Stimulated activated CD8-positive, alpha-beta memory T cell treated with anti-CD3 and anti-CD28 coated beads, Interleukin-12 subunit alpha, Interleukin-12 subunit beta, amount 100 ng/mL, for 1 hour (primary cell): ENCODE results near the gene ALPL.

Experiments used
- DNase-seq: peaks from one replicate; pipeline ENCODE4 v3.0.0-alpha.2; 2020; ENCODE audit warnings: low read depth

The ALPL gene

GRCh38 chr1:21530368-21531016, 21.3 kb downstream of the ALPL start:
- DNase-seq = no peak

- no peak for DNase-seq
These were observed 22.0 kb downstream of the ALPL start for GRCh38 chr1:21531241-21531640.

GRCh38 chr1:21532496-21532895, 23.3 kb downstream of the ALPL start:
- no peak for DNase-seq

GRCh38 chr1:21532992-21533534, 23.8 kb downstream of the ALPL start:
- DNase-seq = no peak

- no peak for DNase-seq
These were observed 24.9 kb downstream of the ALPL start for GRCh38 chr1:21534146-21534545.

- no peak for DNase-seq
These were observed 25.6 kb downstream of the ALPL start for GRCh38 chr1:21534674-21535378.

- no peak for DNase-seq
These were observed 27.0 kb downstream of the ALPL start for GRCh38 chr1:21536218-21536617.

- DNase-seq = no peak
These were observed 28.3 kb downstream of the ALPL start for GRCh38 chr1:21537511-21537931.

GRCh38 chr1:21537932-21538630, 28.9 kb downstream of the ALPL start:
- no peak for DNase-seq

- no peak for DNase-seq
These were observed 30.7 kb downstream of the ALPL start for GRCh38 chr1:21539933-21540332.

GRCh38 chr1:21541329-21541728, 32.1 kb downstream of the ALPL start:
- no peak for DNase-seq

- no peak for DNase-seq
These were observed 32.6 kb downstream of the ALPL start for GRCh38 chr1:21541835-21542234.

- no peak for DNase-seq
These were observed 34.4 kb downstream of the ALPL start for GRCh38 chr1:21543598-21543997.

- no peak for DNase-seq
These were observed 34.9 kb downstream of the ALPL start for GRCh38 chr1:21544095-21544494.

GRCh38 chr1:21546122-21546825, 37.1 kb downstream of the ALPL start:
- DNase-seq = no peak

GRCh38 chr1:21547876-21548275, 38.7 kb downstream of the ALPL start:
- no peak for DNase-seq

- no peak for DNase-seq
These were observed 40.9 kb downstream of the ALPL start for GRCh38 chr1:21550097-21550496.

GRCh38 chr1:21550866-21551475, 41.7 kb downstream of the ALPL start:
- no peak for DNase-seq

- no peak for DNase-seq
These were observed 43.5 kb downstream of the ALPL start for GRCh38 chr1:21552715-21553114.

- no peak for DNase-seq
These were observed 44.1 kb downstream of the ALPL start for GRCh38 chr1:21553116-21553926.
